Activated CD4-positive, CD25-positive, alpha-beta regulatory T cell treated with anti-CD3 and anti-CD28 coated beads, Interleukin-2, amount 50 U/mL, for 24 hours (primary cell): ENCODE measurements around the gene NOL11.
"Not testable (repeated sequence)": the region's sequence is repeated elsewhere in the genome, so short reads cannot be mapped to it uniquely, and the experiment has no call there.

Source experiments
- ATAC-seq, 2 donors: fragments of 150-1000 bp; cut with Tn5 transposase; one replicate each; pipeline ENCODE4 v1.10.0; 2021; ENCODE audit warnings: mild to moderate bottlenecking in 1 of 2, moderate library complexity in 1 of 2

The NOL11 gene

DNA sequence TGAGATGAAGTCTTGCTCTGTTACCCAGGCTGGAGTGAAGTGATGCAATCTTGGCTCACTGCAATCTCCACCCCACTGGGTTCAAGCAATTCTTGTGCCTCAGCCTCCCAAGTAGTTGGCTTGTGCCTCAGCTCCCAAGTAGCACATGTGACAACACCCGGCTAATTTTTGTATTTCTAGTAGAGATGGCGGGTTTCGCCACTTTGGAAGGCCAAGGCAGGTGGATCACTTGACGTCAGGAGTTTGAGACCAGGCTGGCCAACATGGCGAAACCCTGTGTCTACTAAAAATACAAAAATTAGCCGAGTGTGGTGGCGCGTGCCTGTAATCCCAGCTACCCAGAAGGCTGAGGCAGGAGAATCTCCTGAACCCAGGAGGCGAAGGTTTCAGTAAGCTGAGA is 39.0 kb downstream of the NOL11 start:
- ATAC-seq, result not testable (repeated sequence)

DNA sequence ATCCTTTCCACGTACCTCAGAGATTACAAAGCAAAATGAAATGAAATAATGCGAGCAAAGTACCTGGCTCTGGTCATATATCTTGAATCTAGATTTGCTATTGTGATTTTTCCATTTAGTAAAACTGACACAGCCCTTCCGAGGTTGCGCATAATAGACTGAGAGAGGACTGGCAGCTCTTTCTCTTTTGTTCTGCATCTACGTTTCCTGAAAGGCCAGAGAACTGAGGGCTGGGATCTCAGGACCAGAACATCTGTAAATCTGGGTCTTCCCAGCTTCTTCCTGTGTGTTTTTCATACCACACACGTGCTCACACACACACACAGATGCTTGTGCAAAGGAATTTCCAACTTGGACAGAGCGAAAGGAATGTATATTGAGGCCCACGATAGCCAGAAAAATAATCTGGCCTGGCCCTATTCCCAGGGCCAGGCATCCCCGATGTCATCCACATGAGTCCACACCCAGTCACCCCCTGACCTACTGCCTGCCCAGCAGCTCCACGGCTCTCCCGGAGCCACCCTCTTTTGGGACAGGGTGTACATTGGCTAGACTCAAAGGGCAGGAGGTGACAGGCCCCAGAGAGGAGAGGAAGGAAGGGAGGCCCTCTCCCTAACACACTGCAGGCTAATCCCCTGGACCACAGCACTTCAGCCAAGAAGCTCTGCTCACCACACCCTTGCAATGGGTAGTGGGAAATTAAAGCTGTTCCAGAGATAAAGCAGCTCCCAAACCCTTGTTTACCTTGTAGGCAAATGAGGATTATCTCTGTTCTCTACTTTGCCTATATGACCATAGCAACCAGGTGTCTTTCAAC is 41.8 kb downstream of the NOL11 start:
- no peak for ATAC-seq

DNA sequence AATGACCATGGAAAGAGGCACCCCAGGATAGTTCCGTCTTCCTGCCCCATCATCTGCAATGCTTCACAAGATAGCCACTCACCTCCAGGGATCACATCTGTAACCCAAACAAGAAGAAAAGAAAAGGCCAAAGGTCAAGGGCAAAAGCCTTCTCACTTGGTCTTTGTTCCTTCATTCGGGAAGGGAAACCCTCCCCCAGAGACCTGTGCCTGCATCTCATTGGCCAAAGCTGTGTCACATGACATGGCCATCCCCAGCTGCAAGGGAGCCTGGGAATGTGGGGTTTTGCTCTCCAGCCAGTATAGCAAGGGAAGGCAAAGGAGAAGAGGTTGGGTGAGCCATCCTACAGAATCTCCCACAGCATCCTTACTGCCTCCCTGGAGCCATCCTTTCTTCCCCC is 47.9 kb downstream of the NOL11 start:
- no peak for ATAC-seq

DNA sequence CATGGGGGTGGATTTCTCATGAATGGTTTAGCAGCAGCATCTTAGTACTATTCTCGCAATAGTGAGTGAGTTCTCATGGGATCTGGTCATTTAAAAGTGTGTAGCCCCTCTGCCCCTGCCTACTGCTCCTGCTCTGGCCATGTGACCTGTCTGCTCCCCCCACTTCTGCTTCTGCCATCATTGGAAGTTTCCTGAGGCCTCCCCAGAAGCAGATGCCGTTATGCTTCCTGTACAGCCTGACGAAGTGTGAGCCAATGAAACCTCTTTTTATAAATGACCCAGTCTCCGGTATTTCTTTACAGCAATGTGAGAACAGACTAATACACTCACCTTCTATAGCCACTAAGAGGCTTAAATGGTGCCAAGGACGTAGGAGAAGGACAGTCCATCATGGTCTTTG is 51.5 kb downstream of the NOL11 start:
- no peak for ATAC-seq

DNA sequence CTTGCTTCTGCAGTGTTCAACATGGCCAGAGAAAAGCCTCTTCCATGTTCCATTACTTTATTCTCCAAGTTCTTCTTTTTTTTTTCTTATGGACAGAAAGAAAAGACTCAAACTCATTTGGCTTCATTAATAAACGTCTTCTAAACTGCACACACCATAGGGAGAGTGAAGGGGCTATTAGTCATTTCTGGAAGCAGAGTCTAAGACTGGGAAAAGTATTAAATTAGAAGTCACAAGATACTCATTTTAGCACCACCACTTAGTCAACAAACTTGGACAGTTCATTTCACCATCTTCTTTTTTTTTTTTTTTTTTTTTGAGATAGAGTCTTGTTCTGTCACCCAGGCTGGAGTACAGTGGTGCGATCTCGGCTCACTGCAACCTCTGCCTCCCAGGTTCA is 52.8 kb downstream of the NOL11 start:
- ATAC-seq, result no peak

DNA sequence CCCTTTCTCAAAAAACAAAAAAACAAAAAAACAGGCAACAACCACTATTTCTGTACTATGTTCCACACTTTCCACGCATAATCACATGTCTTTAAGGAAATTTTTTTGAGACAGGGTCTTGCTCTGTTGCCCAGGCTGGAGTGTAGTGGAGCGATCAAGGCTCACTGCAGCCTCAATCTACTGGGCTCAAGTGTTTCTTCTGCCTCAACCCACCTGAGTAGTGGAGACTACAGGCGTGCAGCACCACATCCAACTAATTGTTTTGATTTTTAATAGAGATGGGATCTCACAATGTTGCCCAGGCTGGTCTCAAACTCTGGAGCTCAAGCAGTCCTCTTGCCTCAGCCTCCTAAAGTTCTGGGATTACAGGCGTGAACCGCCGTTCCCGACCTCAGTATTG is 54.9 kb downstream of the NOL11 start:
- no peak for ATAC-seq

DNA sequence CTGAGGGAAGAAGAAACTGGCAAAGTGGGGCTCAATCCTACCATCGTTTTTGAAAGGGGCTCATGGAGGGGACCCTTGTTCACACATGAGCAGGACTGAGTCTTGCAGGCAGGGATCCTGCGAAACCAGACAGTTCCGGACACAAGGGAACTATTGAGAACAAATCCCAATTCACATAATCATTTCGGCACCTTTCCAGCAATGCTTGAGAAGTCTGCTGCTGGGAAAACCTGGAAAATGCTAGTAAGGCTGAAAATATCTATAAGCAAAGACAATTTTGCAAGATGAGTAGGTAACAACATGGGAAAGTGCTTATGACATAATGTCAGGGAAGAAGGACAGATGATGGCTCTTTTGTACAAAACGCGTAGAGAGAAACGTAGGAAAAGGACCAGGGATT is 55.5 kb downstream of the NOL11 start:
- no peak for ATAC-seq

DNA sequence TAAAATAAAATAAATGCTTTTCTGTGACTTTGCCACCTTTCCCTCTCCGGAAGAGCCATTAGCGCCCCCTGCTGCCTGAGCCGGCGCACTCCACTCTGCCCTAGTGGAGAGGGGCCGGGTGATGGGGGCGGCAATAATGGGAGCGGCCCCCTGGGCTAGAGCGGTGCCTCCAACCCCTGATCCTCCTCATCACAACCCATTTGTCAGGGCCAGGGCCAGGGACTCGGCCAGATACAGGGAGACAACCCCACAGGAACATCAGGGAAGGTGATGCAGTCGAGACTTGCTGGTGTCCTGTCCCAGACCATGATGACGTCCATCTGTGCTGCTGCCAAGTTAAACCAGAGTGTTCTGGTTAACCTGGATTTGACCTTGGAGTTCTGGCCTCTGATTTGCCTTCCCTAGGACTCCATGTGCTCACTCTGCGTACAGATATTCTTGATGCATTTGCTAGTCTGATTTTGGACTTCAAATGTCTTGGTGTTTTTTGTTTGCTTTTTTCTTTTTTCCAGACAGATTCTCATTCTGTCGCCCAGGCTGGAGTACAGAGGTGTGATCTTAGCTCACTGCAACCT is 61.4 kb downstream of the NOL11 start:
- ATAC-seq, result no peak

DNA sequence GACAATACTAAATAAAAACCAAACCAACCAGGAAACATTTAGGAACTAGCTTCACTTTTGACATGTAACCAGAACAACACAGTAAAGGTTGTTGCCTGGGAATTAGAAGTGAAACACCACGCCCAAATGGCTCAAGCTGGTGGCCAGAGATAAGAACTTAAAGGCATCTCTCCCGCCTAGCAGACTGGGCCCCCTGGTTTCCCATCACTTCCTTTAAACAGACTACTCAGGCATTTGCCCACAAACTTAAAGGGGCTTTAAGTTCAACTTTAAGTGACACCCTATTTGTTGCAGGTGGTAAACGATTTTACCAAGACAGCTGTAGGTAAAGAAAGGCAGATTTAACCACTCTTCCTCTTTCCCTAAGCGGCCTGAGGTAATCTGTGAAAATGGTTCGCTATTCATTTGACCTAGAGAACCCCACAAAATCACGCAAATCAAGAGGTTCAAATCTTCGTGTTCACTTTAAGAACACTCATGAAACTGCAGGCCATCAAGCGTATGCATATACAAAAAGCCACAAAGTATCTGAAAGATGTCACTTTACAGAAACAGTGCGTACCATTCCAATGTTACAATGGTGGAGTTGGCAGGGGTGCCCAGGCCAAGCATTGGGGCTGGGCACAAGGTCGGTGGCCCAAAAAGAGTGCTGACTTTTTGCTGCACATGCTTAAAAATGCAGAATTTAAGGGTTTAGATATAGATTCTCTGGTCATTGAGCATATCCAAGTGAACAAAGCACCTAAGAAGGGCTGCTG is 66.8 kb downstream of the NOL11 start:
- no peak for ATAC-seq

DNA sequence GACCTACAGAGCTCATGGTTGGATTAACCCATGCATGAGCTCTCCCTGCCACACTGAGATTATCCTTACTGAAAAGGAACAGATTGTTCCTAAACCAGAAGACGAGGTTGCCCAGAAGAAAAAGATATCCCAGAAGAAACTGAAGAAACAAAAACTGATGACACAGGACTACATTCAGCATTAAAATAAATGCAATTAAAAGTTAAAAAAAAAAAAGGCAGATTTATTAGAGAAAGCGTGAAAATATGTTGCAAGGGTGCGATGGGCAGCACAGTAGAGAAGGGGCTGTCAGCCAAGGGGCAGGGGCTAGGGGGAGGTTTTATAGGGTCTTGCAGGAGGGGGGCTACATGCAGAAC is 67.4 kb downstream of the NOL11 start:
- no peak for ATAC-seq

DNA sequence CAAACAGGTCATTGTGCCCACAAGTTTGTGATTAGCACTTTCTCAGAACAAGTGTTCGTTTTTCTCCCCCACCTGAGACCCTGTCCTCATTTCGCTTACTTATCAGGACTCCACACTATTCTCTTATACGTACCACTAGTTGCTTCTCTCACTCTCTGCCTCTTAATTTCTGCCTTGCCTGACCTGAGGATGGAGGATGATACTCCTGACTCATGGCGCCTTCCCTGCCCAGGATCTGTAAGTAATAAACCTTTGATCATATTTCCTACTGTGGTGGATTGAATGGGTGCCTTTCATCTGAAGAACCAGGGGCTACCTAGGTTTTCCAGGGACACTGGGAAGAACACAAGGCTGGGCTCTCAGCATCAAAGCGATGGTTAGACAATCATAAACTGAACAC is 67.8 kb downstream of the NOL11 start:
- no peak for ATAC-seq
